WI38 (cell line): ENCODE data around the gene DENND1C.
"Not testable (repeated sequence)": the region's sequence is repeated elsewhere in the genome, so short reads cannot be mapped to it uniquely, and the experiment has no call there.

Experiments
- H3K4me3 ChIP-seq: 2 replicates; pipeline ENCODE4 v1.5.1; 2011; ENCODE audit warnings: low read depth, mild to moderate bottlenecking, control low read depth, low read length
- TF ChIP-seq, protein P1 (sequence below): IDR thresholded peaks from 2 replicates; pipeline ENCODE4 v1.5.1; 2012; ENCODE audit warnings: low read depth, mild to moderate bottlenecking, control low read depth, low read length

DENND1C gene

DNA sequence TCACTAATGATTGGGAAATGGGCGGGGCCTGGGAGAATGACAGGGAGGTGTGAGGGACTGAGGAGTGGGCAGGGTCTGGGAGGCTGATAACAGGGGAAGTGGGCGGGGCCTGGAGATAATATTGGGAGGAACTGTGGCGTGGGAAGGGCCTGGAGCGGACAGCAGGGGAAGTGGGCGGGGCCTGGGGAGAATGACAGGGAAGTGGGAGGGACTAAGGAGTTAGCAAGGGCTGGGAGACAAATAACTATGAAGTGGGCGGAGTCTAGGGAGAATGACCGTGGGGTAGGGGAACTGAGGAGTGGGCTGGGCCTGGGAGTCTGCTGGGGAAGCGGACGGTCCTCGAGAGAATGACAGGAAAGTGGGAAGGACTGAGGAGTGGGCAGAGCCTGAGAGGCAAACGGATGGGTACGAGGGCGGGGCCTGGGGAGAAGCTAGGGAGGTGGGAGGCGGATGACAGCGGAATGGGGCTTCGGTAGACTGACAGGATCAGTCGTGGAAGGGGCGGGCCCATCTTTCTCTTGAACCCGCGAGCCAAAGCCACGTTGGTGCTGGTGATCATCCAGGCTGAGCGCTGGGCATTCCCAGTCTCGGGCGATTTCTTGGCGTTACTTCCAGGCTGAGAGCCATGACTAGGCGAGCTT, 34.6 kb upstream of the DENND1C start:
- TF ChIP-seq, protein P1, sequence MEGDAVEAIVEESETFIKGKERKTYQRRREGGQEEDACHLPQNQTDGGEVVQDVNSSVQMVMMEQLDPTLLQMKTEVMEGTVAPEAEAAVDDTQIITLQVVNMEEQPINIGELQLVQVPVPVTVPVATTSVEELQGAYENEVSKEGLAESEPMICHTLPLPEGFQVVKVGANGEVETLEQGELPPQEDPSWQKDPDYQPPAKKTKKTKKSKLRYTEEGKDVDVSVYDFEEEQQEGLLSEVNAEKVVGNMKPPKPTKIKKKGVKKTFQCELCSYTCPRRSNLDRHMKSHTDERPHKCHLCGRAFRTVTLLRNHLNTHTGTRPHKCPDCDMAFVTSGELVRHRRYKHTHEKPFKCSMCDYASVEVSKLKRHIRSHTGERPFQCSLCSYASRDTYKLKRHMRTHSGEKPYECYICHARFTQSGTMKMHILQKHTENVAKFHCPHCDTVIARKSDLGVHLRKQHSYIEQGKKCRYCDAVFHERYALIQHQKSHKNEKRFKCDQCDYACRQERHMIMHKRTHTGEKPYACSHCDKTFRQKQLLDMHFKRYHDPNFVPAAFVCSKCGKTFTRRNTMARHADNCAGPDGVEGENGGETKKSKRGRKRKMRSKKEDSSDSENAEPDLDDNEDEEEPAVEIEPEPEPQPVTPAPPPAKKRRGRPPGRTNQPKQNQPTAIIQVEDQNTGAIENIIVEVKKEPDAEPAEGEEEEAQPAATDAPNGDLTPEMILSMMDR, result no peak

DNA sequence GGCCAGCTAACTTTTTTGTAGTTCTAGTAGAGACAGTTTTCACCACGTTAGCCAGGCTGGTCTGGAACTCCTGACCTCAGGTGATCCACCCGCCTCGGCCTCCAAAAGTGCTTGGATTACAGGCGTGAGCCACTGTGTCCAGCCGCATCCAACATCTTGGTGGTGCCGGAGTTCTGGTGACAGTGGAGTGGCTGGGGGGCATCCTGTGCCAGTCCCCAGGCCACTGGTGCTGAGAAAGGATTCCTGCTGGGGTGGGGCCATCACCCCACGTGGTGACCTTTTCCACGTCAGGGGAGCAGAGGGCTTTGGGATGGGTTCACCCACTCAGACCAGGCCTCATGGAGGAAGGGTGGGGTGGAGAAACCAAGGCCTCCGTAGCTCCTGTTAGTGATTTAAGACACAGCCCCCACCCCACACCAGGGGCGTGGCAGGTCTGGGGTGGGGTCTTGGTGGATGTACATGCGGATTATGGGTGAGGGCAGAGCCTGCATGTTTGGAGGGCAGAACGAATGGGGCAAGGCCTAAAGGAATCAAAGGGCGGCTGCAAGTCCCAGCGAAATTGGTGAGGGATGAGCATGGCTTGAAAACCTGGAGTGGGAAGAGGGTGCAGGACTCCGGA, 33.4 kb upstream of the DENND1C start:
- no peak overlapping the region for H3K4me3 ChIP-seq
- TF ChIP-seq, protein P1, result no peak

More for the DNA sequence above, 34.6 kb upstream of the DENND1C start:
- peak overlapping the region; percentile 56 for H3K4me3 ChIP-seq

DNA sequence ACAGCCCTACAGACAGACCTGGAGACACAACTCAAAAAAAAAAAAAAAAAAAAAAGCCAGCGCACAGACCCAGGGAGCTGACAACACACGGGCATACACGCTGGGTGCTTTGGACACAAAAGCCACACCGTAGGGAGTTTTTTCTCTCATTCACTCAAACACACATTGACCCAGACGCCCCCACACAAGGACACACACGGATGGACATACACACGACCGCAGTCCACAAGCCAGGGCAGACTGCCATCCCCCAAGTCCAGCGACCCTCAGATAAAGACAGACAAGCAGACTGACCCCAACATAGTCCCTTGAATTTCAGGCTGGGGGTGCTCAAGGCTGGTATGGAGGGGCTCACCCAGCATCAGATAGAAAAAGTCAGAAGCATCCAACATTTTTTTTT, 32.5 kb upstream of the DENND1C start:
- no peak overlapping the region for H3K4me3 ChIP-seq
- TF ChIP-seq, protein P1, result no peak

DNA sequence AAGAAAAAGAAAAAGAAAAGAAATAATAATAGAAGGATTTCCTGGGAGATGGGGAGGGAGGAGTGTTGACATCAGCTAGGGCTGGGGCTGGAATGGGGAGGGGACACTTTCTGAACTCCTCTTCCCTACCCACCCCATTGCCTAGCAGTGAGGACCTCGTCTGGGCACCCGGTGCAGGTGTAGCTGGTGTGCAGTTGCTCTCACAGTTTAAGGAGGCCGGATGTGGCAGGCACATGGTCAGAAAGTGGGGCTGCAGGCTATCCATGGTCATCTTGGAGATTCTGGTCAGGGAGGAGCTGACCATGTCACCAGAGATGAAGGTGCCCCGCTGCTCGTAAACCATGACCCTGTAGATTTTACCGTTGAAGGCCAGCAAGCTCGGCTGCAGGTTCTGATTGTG, 29.0 kb upstream of the DENND1C start:
- TF ChIP-seq, protein P1, result no peak
- no peak overlapping the region for H3K4me3 ChIP-seq

DNA sequence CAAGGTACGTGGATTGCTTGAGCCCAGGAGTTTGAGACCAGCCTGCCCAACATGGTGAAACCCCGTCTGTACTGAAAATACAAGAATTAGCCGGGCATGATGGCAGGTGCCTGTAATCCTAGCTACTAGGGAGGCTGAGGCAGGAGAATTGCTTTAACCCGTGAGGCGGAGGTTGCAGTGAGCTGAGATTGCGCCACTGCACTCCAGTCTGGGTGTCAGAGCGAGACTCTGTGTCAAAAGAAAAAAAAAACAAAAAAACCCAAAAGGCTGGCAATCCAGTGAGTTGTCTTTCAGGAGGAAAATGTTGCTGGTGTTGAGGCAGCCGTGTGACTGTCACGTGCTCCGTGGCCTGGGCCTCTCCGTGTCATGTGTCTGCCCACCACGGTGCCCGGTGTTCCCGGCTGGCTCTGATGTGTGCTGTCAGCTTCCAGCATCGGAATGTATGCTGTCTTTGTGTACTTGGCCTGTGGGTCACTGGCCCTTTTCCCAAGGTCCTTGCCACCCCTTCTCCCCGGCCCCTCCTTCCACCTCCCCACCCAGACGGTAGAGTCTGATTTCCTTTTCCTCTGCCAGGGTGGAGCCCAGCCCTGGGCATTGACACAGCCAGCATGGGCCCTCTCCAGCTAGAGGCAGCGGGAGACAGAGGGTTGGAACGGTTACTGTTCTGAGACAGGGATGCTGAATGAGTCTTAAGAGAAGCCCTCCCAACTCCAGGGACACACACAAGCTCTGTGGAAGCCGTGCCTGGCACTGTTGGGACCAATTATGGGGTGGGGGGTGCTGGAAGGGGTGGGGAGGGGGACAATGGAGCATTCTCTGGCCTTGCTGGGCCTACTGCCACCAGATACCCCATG, 27.8 kb upstream of the DENND1C start:
- H3K4me3 ChIP-seq, result no peak overlapping the region
- TF ChIP-seq, protein P1, result no peak

DNA sequence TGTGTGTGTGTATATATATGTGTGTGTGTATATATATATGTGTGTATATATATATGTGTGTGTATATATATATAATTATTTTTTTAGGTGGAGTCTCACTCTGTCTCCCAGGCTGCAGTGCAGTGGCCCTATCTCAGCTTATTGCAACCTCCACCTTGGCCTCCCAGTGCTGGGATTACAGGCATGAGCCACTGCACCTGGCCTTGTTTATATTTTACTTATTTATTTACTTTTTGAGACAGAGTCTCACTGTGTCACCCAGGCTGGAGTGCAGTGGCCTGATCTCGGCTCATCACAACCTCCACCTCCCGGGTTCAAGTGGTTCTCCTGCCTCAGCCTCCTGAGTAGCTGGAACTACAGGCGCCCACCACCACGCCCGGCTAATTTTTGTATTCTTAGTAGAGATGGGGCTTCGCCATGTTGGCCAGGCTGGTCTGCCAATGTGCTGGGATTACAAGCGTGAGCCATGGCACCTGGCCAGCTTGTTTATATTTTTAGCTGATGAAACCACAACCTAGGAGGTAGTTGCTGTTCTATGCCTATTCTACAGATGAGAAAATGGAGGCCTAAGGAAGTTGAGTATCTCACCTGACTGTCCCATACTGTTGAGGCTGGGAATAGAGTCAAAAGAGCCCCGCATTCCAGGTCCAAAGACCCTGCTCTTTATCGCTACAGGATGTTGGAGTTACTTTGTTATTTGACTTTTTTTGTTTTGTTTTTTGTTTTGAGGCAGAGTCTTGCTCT, 26.6 kb upstream of the DENND1C start:
- H3K4me3 ChIP-seq, result not testable (repeated sequence)

DNA sequence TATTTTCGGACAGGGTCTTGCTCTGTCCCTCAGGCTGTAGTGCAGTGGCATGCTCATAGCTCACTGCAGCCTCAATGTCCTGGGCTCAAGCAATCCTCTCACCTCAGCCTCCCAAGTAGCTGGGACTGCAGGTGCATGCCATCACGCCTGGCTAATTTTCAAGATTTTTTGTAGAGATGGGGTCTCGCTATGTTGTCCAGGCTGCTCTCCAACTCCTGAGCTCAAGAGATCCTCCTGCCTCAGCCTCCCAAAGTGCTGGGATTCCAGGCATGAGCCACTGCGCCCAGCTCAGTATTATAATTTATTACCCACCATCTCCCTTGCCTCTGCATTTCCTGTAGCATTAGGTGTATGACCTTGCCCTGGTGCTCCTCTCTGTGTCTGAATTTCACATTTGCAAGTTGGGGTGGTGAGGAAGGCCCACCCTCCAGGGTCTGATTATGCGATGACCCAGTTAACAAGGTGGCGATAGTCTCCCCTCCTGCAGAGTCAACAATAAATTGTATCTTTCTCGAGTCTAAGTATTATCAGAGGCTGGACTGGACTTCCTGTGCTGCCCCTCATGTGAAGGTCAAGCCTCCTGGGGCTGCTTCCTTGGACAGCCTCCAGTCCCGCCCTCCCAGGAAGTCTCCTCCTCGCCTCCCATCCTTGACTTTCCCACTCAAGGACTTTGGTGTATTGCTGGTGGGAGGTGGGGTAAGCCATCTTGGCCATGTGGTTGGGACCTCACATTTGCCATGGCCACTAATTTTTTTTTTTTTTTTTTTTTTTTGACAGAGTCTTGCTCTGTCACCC, 22.0 kb upstream of the DENND1C start:
- TF ChIP-seq, protein P1, result no peak
- no peak overlapping the region for H3K4me3 ChIP-seq
